Measurements from ENCODE around the gene SYNGAP1.

SYNGAP1 gene

GRCh38 chr6:33424855-33425667, 5.2 kb downstream of the SYNGAP1 start:
- DNase-seq: no peak

GRCh38 chr6:33425668-33426577, 6.1 kb downstream of the SYNGAP1 start:
- peak; percentile 91 for DNase-seq

- DNase-seq: peak; percentile 33
Measured at GRCh38 chr6:33426590-33427511, 7.0 kb downstream of the SYNGAP1 start.

GRCh38 chr6:33427585-33428223, 7.8 kb downstream of the SYNGAP1 start:
- peak; percentile 81 for DNase-seq

- peak; percentile 42 for DNase-seq
Measured at GRCh38 chr6:33428224-33428965, 8.5 kb downstream of the SYNGAP1 start.

- no peak for DNase-seq
Measured at GRCh38 chr6:33428966-33429749, 9.3 kb downstream of the SYNGAP1 start.

GRCh38 chr6:33429750-33430052, 9.8 kb downstream of the SYNGAP1 start:
- peak; percentile 46 for DNase-seq

- no peak for DNase-seq
Measured at GRCh38 chr6:33430334-33430733, 10.5 kb downstream of the SYNGAP1 start.

- DNase-seq: peak; percentile 89
Measured at GRCh38 chr6:33430991-33431879, 11.4 kb downstream of the SYNGAP1 start.

GRCh38 chr6:33431880-33432541, 12.1 kb downstream of the SYNGAP1 start:
- peak; percentile 44 for DNase-seq

- no peak for DNase-seq
Measured at GRCh38 chr6:33432546-33432945, 12.7 kb downstream of the SYNGAP1 start.

- DNase-seq: no peak
Measured at GRCh38 chr6:33433001-33433543, 13.2 kb downstream of the SYNGAP1 start.

GRCh38 chr6:33433544-33434191, 13.8 kb downstream of the SYNGAP1 start:
- DNase-seq: no peak

GRCh38 chr6:33434961-33435360, 15.1 kb downstream of the SYNGAP1 start:
- DNase-seq: no peak

GRCh38 chr6:33437666-33438065, 17.8 kb downstream of the SYNGAP1 start:
- DNase-seq: no peak

- DNase-seq: no peak
Measured at GRCh38 chr6:33438978-33439594, 19.2 kb downstream of the SYNGAP1 start.

GRCh38 chr6:33439956-33440648, 20.2 kb downstream of the SYNGAP1 start:
- no peak for DNase-seq

All from CD4-positive, alpha-beta T cell treated with Interleukin-17A for 4 hours (primary cell).